ENCODE data around the gene ACY1.

Gene ACY1

DNA sequence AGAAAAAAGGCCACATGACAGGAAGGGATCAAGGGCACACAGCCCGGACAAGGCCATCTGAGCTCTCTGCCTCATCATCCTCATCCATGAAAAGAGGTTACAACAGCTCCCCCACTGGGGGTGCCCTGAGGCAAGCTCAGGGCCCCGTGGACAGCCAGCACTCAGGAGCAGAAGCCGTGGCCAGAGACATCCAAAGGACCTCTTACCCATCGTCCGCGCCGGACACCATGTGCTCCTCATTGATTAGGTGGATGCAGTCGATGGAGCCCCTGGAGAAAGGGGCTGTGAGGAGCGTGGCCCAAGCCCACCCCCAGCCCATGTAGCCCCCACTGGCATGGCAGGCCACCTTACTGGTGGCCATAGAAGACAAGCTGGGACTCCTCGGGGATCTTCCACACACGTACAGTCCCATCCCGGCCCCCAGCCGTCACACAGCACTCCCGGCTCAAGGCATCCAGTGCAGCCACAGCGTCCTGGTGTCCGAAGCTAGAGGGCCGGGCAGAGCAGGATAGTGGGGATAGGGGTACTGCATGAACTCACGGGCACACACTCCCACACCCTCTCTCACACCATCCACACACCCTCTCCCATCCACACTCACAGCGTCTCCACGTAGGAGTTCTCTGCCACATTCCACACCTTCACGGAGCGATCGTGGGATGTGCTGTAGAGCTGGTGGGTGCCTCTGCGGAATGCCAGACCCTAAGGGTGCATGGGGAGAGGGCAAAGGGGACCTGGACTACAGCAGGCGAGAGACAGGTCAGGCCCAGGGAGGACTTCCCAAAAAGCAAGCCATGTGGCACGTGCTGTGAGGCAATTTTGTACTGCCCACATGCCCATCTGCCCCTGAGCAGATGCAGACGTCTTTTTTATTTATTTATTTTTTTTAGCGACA is 48.1 kb upstream of the ACY1 start:
- CTCF ChIA-PET: interaction anchor here (0.5 kb wide), 1 partner anchor 69 kb away, joined by 3 read pairs; no protein-coding TSS in a partner anchor
- TF ChIP-seq PRDM1 (tag by site-specific recombination; IDR thresholded peaks at IDR 0.05) (no peak), GLIS2 (tag by site-specific recombination; IDR thresholded peaks at IDR 0.05) (no peak), ZNF404 (tag by site-specific recombination; IDR thresholded peaks at IDR 0.05) (no peak), ZNF707 (tag by site-specific recombination; IDR thresholded peaks at IDR 0.05) (no peak), ZNF416 (tag by site-specific recombination; IDR thresholded peaks at IDR 0.05) (no peak), TRIM28 (IDR thresholded peaks at IDR 0.05; ENCODE audit: borderline replicate concordance, low read length) (no peak), ZNF248 (tag by site-specific recombination; IDR thresholded peaks at IDR 0.05) (no peak)
- TF ChIP-seq, protein P1, sequence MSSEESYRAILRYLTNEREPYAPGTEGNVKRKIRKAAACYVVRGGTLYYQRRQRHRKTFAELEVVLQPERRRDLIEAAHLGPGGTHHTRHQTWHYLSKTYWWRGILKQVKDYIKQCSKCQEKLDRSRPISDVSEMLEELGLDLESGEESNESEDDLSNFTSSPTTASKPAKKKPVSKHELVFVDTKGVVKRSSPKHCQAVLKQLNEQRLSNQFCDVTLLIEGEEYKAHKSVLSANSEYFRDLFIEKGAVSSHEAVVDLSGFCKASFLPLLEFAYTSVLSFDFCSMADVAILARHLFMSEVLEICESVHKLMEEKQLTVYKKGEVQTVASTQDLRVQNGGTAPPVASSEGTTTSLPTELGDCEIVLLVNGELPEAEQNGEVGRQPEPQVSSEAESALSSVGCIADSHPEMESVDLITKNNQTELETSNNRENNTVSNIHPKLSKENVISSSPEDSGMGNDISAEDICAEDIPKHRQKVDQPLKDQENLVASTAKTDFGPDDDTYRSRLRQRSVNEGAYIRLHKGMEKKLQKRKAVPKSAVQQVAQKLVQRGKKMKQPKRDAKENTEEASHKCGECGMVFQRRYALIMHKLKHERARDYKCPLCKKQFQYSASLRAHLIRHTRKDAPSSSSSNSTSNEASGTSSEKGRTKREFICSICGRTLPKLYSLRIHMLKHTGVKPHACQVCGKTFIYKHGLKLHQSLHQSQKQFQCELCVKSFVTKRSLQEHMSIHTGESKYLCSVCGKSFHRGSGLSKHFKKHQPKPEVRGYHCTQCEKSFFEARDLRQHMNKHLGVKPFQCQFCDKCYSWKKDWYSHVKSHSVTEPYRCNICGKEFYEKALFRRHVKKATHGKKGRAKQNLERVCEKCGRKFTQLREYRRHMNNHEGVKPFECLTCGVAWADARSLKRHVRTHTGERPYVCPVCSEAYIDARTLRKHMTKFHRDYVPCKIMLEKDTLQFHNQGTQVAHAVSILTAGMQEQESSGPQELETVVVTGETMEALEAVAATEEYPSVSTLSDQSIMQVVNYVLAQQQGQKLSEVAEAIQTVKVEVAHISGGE (tag by site-specific recombination; conservative IDR thresholded peaks at IDR 0.05; ENCODE audit: low read depth): no peak
- TF ChIP-seq, protein P2, sequence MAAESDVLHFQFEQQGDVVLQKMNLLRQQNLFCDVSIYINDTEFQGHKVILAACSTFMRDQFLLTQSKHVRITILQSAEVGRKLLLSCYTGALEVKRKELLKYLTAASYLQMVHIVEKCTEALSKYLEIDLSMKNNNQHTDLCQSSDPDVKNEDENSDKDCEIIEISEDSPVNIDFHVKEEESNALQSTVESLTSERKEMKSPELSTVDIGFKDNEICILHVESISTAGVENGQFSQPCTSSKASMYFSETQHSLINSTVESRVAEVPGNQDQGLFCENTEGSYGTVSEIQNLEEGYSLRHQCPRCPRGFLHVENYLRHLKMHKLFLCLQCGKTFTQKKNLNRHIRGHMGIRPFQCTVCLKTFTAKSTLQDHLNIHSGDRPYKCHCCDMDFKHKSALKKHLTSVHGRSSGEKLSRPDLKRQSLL (tag by site-specific recombination; IDR thresholded peaks at IDR 0.05): no peak
- TF ChIP-seq, protein P3, sequence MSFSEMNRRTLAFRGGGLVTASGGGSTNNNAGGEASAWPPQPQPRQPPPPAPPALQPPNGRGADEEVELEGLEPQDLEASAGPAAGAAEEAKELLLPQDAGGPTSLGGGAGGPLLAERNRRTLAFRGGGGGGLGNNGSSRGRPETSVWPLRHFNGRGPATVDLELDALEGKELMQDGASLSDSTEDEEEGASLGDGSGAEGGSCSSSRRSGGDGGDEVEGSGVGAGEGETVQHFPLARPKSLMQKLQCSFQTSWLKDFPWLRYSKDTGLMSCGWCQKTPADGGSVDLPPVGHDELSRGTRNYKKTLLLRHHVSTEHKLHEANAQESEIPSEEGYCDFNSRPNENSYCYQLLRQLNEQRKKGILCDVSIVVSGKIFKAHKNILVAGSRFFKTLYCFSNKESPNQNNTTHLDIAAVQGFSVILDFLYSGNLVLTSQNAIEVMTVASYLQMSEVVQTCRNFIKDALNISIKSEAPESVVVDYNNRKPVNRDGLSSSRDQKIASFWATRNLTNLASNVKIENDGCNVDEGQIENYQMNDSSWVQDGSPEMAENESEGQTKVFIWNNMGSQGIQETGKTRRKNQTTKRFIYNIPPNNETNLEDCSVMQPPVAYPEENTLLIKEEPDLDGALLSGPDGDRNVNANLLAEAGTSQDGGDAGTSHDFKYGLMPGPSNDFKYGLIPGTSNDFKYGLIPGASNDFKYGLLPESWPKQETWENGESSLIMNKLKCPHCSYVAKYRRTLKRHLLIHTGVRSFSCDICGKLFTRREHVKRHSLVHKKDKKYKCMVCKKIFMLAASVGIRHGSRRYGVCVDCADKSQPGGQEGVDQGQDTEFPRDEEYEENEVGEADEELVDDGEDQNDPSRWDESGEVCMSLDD (tag by site-specific recombination; IDR thresholded peaks at IDR 0.05): no peak
- H3K4me1 ChIP-seq (ENCODE audit: control insufficient read depth, insufficient read depth, low read length): no peaks in the 10 kb centered on the region
- H3K27ac ChIP-seq (ENCODE audit: extremely low read depth, low read depth, low read length): no peak overlapping the region
- POLR2A ChIA-PET: interaction anchor here (0.6 kb wide), 1 partner anchor 653 kb away, joined by 5 read pairs; no protein-coding TSS in a partner anchor
- H3K4me3 ChIP-seq (ENCODE audit: low read depth, low read length): no peak overlapping the region
- no peaks in the 10 kb centered on the region for H3K9me3 ChIP-seq (ENCODE audit: control insufficient read depth, insufficient read depth, low read depth, low read length)
- peaks cover 0 to 61% of the 10 kb centered on the region in 2 experiments; a peak in 1 of 3 replicates for H3K36me3 ChIP-seq (ENCODE audit: control insufficient read depth in 2 of 2, insufficient read depth in 1 of 2, low read length in 2 of 2)

DNA sequence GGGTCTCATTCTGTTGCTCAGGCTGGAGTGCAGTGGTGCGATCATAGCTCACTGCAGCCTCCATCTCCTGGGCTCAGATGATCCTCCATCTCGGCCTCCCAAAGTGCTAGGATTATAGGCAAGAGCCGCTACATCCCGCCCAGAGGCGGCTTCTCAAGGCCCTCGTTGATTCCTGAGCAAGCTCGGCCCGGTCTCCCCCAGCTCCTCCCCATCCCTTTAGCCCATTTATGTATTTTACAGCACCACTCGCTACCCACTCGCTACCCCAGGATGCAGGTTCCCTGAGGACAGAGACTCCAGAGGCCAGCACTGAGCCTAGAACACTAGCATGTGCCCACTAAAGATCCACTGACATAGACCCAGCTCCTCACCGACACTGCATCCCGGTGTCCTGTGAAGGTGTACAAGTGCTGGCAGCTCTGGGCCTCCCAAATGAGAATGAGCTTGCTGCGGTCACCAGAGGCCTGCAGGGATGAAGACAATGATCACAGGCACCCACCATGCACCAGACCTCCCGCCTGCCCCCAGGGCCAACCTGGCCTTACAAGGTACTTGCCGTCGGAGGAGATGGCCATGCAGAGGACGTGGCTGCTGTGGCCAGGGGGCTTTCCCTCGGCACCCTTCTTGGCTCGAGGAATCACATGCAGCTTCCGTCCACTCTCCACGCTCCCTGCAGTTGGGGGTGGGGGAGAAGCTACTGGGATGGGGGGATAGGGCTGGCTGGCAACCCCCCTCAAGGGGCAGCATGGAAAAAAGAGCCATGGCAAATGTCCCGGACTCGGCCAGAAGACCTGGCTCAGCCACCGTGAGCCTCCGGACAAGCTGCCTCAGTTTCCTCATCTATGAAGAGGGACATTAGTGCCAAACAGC is 47.2 kb upstream of the ACY1 start:
- no peak overlapping the region for H3K27ac ChIP-seq (ENCODE audit: extremely low read depth, low read depth, low read length)
- H3K36me3 ChIP-seq (ENCODE audit: control insufficient read depth in 2 of 2, insufficient read depth in 1 of 2, low read length in 2 of 2): peaks cover 0 to 61% of the 10 kb centered on the region in 2 experiments; a peak in 1 of 3 replicates
- no peaks in the 10 kb centered on the region for H3K9me3 ChIP-seq (ENCODE audit: control insufficient read depth, insufficient read depth, low read depth, low read length)
- POLR2A ChIA-PET: no interaction called here
- H3K4me3 ChIP-seq (ENCODE audit: low read depth, low read length): no peak overlapping the region
- CTCF ChIA-PET: interaction anchor here (0.5 kb wide), 1 partner anchor 69 kb away, joined by 3 read pairs; no protein-coding TSS in a partner anchor
- no peaks in the 10 kb centered on the region for H3K4me1 ChIP-seq (ENCODE audit: control insufficient read depth, insufficient read depth, low read length)
- TF ChIP-seq ZSCAN23 (tag by site-specific recombination; IDR thresholded peaks at IDR 0.05): no peak
- TF ChIP-seq, protein P4, sequence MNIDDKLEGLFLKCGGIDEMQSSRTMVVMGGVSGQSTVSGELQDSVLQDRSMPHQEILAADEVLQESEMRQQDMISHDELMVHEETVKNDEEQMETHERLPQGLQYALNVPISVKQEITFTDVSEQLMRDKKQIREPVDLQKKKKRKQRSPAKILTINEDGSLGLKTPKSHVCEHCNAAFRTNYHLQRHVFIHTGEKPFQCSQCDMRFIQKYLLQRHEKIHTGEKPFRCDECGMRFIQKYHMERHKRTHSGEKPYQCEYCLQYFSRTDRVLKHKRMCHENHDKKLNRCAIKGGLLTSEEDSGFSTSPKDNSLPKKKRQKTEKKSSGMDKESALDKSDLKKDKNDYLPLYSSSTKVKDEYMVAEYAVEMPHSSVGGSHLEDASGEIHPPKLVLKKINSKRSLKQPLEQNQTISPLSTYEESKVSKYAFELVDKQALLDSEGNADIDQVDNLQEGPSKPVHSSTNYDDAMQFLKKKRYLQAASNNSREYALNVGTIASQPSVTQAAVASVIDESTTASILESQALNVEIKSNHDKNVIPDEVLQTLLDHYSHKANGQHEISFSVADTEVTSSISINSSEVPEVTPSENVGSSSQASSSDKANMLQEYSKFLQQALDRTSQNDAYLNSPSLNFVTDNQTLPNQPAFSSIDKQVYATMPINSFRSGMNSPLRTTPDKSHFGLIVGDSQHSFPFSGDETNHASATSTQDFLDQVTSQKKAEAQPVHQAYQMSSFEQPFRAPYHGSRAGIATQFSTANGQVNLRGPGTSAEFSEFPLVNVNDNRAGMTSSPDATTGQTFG (tag by site-specific recombination; IDR thresholded peaks at IDR 0.05; ENCODE audit: borderline replicate concordance): no peak
- no peak for TF ChIP-seq ZNF394 (tag by site-specific recombination; IDR thresholded peaks at IDR 0.05; ENCODE audit: borderline replicate concordance)
- no peak for TF ChIP-seq ZFP37 (tag by site-specific recombination; IDR thresholded peaks at IDR 0.05)
- no peak for TF ChIP-seq WT1 (tag by site-specific recombination; IDR thresholded peaks at IDR 0.05)
- TF ChIP-seq YY2 (tag by site-specific recombination; IDR thresholded peaks at IDR 0.05): no peak
- no peak for TF ChIP-seq MZF1 (tag by site-specific recombination; IDR thresholded peaks at IDR 0.05; ENCODE audit: borderline replicate concordance)
- no peak for TF ChIP-seq ZNF654 (tag by site-specific recombination; IDR thresholded peaks at IDR 0.05; ENCODE audit: low read depth)
- TF ChIP-seq, protein P5, sequence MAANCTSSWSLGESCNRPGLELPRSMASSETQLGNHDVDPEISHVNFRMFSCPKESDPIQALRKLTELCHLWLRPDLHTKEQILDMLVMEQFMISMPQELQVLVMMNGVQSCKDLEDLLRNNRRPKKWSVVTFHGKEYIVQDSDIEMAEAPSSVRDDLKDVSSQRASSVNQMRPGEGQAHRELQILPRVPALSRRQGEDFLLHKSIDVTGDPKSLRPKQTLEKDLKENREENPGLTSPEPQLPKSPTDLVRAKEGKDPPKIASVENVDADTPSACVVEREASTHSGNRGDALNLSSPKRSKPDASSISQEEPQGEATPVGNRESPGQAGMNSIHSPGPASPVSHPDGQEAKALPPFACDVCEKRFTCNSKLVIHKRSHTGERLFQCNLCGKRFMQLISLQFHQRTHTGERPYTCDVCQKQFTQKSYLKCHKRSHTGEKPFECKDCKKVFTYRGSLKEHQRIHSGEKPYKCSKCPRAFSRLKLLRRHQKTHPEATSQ (tag by site-specific recombination; IDR thresholded peaks at IDR 0.05): no peak
- no peak for TF ChIP-seq ZNF341 (tag by site-specific recombination; IDR thresholded peaks at IDR 0.05; ENCODE audit: low read depth)
- no peak for TF ChIP-seq ZBTB17 (tag by site-specific recombination; IDR thresholded peaks at IDR 0.05)

Measured in HEK293 (cell line).